HG02885 (cell line): ENCODE results near the gene CYP4F22.
"Not testable (repeated sequence)": the region's sequence is repeated elsewhere in the genome, so short reads cannot be mapped to it uniquely, and the experiment has no call there.

Source experiments
- ATAC-seq: cut with Tn5 transposase; IDR thresholded peaks from one replicate; pipeline ENCODE4 v1.9.1; 2021; ENCODE audit warnings: mild to moderate bottlenecking; ENCODE audit not compliant: unreplicated experiment, poor library complexity

CYP4F22 gene

GRCh38 chr19:15564534-15565168, 56.3 kb downstream of the CYP4F22 start:
- ATAC-seq, result no peak

GRCh38 chr19:15570420-15570819, 62.1 kb downstream of the CYP4F22 start:
- ATAC-seq, result no peak

GRCh38 chr19:15575406-15575805, 67.1 kb downstream of the CYP4F22 start:
- no peak for ATAC-seq

GRCh38 chr19:15576526-15577156, 68.3 kb downstream of the CYP4F22 start:
- no peak for ATAC-seq

- no peak for ATAC-seq
Measured at GRCh38 chr19:15577184-15577771, 69.0 kb downstream of the CYP4F22 start.

- ATAC-seq, result no peak
Measured at GRCh38 chr19:15583346-15583745, 75.0 kb downstream of the CYP4F22 start.

- no peak for ATAC-seq
Measured at GRCh38 chr19:15584095-15584494, 75.8 kb downstream of the CYP4F22 start.

- no peak for ATAC-seq
Measured at GRCh38 chr19:15584541-15585115, 76.3 kb downstream of the CYP4F22 start.

GRCh38 chr19:15587663-15588062, 79.3 kb downstream of the CYP4F22 start:
- no peak for ATAC-seq

GRCh38 chr19:15588265-15588664, 79.9 kb downstream of the CYP4F22 start:
- no peak for ATAC-seq

- no peak for ATAC-seq
Measured at GRCh38 chr19:15589760-15590451, 81.6 kb downstream of the CYP4F22 start.

- no peak for ATAC-seq
Measured at GRCh38 chr19:15591796-15592195, 83.5 kb downstream of the CYP4F22 start.

- ATAC-seq, result not testable (repeated sequence)
Measured at GRCh38 chr19:15592506-15592905, 84.2 kb downstream of the CYP4F22 start.

GRCh38 chr19:15593766-15594165, 85.4 kb downstream of the CYP4F22 start:
- not testable (repeated sequence) for ATAC-seq

- no peak for ATAC-seq
Measured at GRCh38 chr19:15595069-15595468, 86.7 kb downstream of the CYP4F22 start.
